Stimulated activated CD8-positive, alpha-beta memory T cell treated with anti-CD3 and anti-CD28 coated beads, Interleukin-4, amount 100 ng/mL, for 48 hours (primary cell): ENCODE data around the gene ALOX15B.
"Not testable (repeated sequence)": the region's sequence is repeated elsewhere in the genome, so short reads cannot be mapped to it uniquely, and the experiment has no call there.

Experiments used
- DNase-seq: peaks from one replicate; pipeline ENCODE4 v3.0.0-alpha.2; 2020

Gene ALOX15B

GRCh38 chr17:8041249-8041928 is 2.5 kb downstream of the ALOX15B start:
- peak; percentile 48 for DNase-seq

- no peak for DNase-seq
Observed at GRCh38 chr17:8041979-8042378, 3.1 kb downstream of the ALOX15B start.

DNA sequence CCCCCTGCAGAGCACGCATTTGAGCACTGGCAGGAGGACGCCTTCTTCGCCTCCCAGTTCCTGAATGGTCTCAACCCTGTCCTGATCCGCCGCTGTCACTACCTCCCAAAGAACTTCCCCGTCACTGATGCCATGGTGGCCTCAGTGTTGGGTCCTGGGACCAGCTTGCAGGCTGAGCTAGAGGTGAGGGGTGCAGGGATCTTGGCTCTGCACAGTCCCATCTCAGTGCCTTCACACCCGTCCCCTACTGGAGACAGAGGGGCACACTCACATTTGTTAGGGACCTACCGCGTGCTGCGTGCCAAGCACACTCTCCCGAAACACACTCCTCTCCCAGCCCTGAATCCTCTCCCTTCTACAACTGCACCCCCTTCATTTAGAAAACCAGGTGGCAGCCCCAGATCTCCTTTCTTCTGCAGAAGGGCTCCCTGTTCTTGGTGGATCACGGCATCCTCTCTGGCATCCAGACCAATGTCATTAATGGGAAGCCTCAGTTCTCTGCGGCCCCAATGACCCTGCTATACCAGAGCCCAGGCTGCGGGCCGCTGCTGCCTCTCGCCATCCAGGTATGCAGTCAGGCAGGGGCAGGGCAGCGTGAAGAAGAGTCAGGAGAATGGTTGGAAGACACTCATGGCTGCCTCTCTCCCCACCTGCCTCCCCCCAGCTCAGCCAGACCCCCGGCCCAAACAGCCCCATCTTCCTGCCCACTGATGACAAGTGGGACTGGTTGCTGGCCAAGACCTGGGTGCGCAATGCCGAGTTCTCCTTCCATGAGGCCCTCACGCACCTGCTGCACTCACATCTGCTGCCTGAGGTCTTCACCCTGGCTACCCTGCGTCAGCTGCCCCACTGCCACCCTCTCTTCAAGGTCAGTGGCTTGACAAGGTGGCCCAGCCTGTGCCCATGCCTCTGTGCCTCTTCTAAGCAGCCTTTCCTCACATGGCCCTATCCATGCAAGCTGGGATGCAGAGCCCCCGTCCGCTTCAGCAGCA is 6.3 kb downstream of the ALOX15B start:
- DNase-seq, result no peak

DNA sequence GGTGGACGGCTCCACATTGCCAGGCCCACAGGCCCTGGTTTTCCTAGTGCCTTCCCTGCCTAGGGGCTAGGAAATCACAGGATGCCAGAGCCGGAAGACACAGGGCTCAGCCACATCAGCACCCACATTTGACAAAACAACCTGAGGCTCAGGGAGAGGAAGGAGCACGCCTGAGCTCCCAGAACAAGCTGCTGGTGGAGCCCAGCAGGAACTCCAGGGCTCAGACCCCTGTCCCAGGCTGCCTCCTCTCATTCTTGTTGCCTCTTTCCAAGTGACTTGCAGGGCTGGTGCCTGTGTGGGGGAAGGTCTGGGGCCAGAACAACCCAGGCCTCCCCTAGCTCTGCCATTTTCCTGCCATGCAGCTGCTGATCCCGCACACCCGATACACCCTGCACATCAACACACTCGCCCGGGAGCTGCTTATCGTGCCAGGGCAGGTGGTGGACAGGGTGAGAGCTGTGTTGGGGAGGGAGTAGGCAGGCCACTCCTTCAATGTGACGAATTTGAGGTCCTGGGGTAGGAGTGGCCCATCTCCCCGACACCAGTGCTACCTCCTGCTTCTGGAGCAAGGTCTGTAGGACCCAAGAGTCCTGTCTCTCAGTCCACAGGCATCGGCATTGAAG is 7.6 kb downstream of the ALOX15B start:
- DNase-seq, result no peak

DNA sequence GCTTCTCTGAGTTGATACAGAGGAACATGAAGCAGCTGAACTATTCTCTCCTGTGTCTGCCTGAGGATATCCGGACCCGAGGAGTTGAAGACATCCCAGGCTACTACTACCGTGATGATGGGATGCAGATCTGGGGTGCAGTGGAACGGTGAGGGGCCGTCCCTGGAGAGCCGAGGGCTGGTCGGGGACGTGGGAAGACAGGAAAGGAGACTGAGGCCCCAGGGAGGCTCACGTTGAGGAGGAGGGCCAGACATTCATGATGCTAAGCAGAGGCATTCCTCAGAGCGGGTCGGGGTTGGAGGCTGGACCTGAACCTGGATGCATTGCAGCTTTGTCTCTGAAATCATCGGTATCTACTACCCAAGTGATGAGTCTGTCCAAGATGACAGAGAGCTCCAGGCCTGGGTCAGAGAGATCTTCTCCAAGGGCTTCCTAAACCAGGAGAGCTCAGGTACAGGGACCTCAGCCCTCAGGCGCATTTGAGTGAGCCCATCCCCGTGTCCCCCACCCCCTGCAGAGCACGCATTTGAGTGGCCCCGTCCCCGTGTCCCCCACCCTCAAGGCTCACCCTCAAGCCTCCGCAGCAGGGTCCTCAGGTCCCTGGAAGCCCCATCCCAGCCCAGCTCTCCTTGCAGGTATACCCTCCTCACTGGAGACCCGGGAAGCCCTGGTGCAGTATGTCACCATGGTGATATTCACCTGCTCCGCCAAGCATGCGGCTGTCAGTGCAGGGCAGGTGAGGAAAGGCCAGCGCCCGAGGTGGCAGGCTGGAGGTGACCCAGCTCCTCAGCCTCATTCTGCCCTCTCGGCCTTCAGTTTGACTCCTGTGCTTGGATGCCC is 8.3 kb downstream of the ALOX15B start:
- DNase-seq, result no peak

- DNase-seq, result no peak
Observed at GRCh38 chr17:8047769-8048110, 8.9 kb downstream of the ALOX15B start.

- no peak for DNase-seq
Observed at GRCh38 chr17:8048236-8048635, 9.4 kb downstream of the ALOX15B start.

GRCh38 chr17:8048736-8049135 is 9.9 kb downstream of the ALOX15B start:
- DNase-seq, result no peak

DNA sequence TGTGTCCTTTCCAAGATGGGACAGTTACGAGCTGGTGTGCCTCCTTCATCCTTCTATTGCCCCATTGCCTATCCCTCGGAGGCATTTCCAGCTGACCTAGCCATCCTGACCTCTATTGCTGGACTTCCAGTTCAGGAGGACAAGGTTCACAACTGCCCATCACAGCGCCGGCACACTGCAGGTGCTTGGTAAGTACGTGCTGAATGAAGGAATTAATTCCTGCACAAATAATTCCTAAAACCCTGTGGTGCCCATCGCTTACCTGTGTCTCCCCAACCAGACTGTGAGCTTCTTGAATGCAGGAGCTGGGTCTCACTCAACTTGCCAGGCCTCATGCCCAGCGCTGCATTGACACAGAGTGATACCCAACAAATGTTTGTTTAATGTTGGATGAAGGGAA is 13.0 kb downstream of the ALOX15B start:
- no peak for DNase-seq

DNA sequence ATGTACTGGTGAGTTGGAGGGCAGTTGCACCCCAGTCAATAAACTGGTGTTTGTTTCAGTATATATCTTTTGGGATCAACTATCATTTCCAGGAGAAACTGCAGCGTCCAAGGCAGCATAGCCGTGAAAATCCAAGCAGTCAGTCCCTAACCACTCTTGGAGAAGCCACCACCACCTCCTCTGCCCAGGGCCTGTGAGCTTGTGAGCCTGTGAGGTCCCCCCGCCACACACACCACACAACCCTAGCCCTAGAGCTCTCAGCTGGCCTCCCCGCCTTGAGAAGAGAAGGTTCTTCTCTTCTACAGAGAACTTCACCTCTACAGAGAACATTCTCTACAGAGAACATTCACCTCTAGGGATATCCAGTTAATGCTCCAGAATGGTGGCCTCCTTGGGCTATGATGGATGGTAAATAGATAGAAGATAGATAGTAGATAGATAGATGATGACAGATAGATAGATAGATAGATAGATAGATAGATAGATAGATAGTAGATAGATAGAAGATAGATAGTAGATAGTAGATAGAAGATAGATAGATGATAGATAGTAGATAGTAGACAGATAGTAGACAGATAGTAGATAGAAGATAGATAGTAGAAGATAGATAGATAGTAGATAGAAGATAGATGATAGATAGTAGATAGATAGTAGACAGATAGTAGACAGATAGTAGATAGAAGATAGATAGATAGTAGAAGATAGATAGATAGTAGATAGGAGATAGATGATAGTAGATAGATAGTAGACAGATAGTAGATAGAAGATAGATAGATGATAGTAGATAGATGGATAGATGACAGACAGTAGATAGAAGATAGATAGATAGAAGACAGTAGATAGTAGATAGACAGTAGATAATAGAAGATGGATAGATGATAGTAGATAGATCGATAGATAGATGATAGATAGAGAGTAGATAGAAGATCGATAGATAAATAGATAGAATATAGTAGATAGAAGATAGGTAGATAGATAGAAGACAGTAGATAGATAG is 13.7 kb downstream of the ALOX15B start:
- DNase-seq, result no peak

GRCh38 chr17:8053600-8053999 is 14.7 kb downstream of the ALOX15B start:
- no peak for DNase-seq

GRCh38 chr17:8055851-8056231 is 17.0 kb downstream of the ALOX15B start:
- DNase-seq, result no peak

GRCh38 chr17:8056232-8056975 is 17.5 kb downstream of the ALOX15B start:
- peak; percentile 58 for DNase-seq

DNA sequence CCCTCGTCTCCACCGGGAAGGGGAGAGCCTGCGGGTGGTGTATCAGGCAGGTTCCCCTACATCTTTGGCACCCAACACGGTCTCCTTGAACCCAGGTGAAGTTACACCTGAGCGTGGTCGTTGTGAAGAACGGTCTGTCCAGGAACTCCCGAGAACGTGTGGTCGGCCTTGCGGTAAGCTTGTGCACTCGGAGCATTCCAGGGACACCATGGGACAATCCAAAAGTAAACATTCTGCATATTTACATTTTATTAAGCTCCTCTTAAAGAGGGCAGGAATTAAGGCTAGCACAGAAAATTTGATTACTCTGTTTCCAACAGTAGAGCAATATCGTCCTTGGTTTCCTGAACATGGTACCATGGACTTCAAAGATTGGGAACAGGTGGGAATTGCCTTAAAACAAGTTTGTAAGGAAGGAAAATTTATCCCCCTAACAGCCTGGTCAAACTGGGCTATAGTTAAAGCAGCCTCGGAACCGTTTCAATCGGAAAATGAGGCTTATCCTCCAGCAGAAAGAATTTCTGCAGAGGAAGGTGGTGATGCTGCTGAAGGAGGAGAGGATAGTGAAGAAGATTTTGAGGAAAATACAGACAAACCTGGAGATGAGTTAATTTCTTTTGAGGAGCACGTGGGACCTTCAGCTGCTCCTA is 18.2 kb downstream of the ALOX15B start:
- DNase-seq, result no peak

DNA sequence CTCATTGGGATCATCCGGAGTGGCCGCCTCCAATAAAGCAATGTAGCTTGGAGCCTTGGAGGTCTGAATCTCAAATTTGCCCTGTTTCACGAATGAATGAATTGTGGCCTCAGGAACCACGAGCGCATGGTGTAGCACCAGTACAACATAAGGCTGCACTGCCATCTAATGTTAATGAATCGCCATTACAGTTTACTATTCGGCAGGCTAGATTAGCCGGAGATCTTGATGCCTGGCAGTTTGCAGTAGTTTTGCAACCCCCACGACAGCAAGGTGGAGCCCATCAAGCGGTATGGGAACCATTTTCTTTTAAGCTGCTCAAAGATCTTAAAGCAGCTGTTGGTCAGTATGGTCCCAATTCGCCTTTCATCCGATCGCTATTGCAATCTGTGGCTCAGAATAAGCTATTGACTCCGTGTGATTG is 18.8 kb downstream of the ALOX15B start:
- DNase-seq, result peak; percentile 49

GRCh38 chr17:8059131-8059530 is 20.3 kb downstream of the ALOX15B start:
- no peak for DNase-seq

- peak; percentile 68 for DNase-seq
Observed at GRCh38 chr17:8060274-8060673, 21.4 kb downstream of the ALOX15B start.

- DNase-seq, result not testable (repeated sequence)
Observed at GRCh38 chr17:8061851-8062250, 23.0 kb downstream of the ALOX15B start.

- DNase-seq, result no peak
Observed at GRCh38 chr17:8062435-8062806, 23.6 kb downstream of the ALOX15B start.

- no peak for DNase-seq
Observed at GRCh38 chr17:8062807-8063483, 24.1 kb downstream of the ALOX15B start.
